HCT116 (cell line): ENCODE results near the gene SHANK1. TPM values are rescaled to one million over a fixed set of nuclear protein-coding genes. Genes with fewer than 3 reads are reported as not detected.

Experiments used
- ATAC-seq: fragments of 200-7000 bp; cut with Tn5 transposase; 2 replicates; pipeline ENCODE4 v1.9.1; 2020; ENCODE audit warnings: mild to moderate bottlenecking, moderate library complexity
- BruUV-seq: library from RNA; stranded (reverse); fragments of 400-500 nt; replicated peaks from 2 replicates; lab custom pipeline; 2021; lab: Mats Ljungman, UMichigan
- CTCF ChIA-PET: fragments of 300-600 bp; sonication (Branson Sonifier 250); formaldehyde crosslinking; loops from one replicate; lab custom pipeline; 2021; ENCODE audit warnings: antibody characterized with exemption; lab: Charles Lee
- POLR2A ChIA-PET: fragments of 300-600, 350-600 bp; sonication (Branson Sonifier 250); formaldehyde crosslinking; loops from one replicate; lab custom pipeline; 2021; ENCODE audit warnings: antibody characterized with exemption; lab: Charles Lee
- RAD21 ChIA-PET, 2 experiments: fragments of 300-600 bp; sonication (Branson Sonifier 250); formaldehyde crosslinking; loops; one replicate each; lab custom pipeline; 2023; ENCODE audit warnings: low total read pairs in 2 of 2; ENCODE audit not compliant: uncharacterized antibody in 2 of 2, unreplicated experiment in 2 of 2, low non-redundant PET in 1 of 2; lab: Charles Lee
- DNase-seq: peaks from one replicate; pipeline ENCODE4 v3.0.0-alpha.2; 2010; ENCODE audit warnings: low read depth, low spot score
- H2AFZ ChIP-seq: fragments of 200-600 bp; shearing (Covaris generic), sonication (generic); 2 replicates; pipeline ENCODE4 v1.6.1; 2017; ENCODE audit warnings: low read depth, mixed run types, mixed read lengths, antibody characterized with exemption, low read length; ENCODE audit not compliant: poor library complexity, severe bottlenecking
- H3K27ac ChIP-seq: 2 replicates; pipeline ENCODE4 v1.5.1; 2012; ENCODE audit warnings: low read depth, low read length
- H3K27me3 ChIP-seq: fragments of 200-600 bp; sonication (generic); 2 replicates; pipeline ENCODE4 v1.6.1; 2016; ENCODE audit warnings: mixed run types, low read length, mixed read lengths; ENCODE audit not compliant: insufficient read depth
- H3K36me3 ChIP-seq, 2 experiments: fragments of 200-500 bp in 1 of 2; fragments of 200-600 bp in 1 of 2; sonication (Bioruptor generic) in 1 of 2; sonication (generic) in 1 of 2; 2 replicates each; pipeline versions ENCODE4 v1.5.1 to v1.6.1; 2014 to 2016; ENCODE audit warnings: low read length in 2 of 2, inconsistent platforms in 1 of 2, mixed read lengths in 1 of 2, mixed run types in 1 of 2; ENCODE audit not compliant: insufficient read depth in 2 of 2, control insufficient read depth in 1 of 2
- H3K4me1 ChIP-seq, 2 experiments: fragments of 200-600 bp in 1 of 2; sonication (generic) in 1 of 2; 2 replicates each; pipeline versions ENCODE4 v1.5.1 to v1.6.1; 2012 to 2017; ENCODE audit warnings: low read length in 2 of 2, inconsistent platforms in 1 of 2, mild to moderate bottlenecking in 1 of 2, mixed read lengths in 1 of 2, mixed run types in 1 of 2, moderate library complexity in 1 of 2; ENCODE audit not compliant: insufficient read depth in 2 of 2, control insufficient read depth in 1 of 2
- H3K4me2 ChIP-seq: fragments of 200-600 bp; sonication (generic); 2 replicates; pipeline ENCODE4 v1.6.1; 2017; ENCODE audit warnings: mixed run types, low read length, mixed read lengths
- H3K4me3 ChIP-seq, 2 experiments: fragments of 200-600 bp in 1 of 2; sonication (generic) in 1 of 2; replicated peaks in 1 of 2; 2 replicates each; pipeline ENCODE4 v1.5.1; 2011 to 2016; ENCODE audit warnings: low read length in 2 of 2, control low read depth in 1 of 2, low read depth in 1 of 2, mild to moderate bottlenecking in 1 of 2, mixed read lengths in 1 of 2, mixed run types in 1 of 2
- H3K79me2 ChIP-seq: fragments of 200-600 bp; sonication (generic); 2 replicates; pipeline ENCODE4 v1.6.1; 2017; ENCODE audit warnings: mild to moderate bottlenecking, mixed run types, low read length, moderate library complexity, mixed read lengths; ENCODE audit not compliant: insufficient read depth
- H3K9ac ChIP-seq: fragments of 200-600 bp; sonication (generic); 2 replicates; pipeline ENCODE4 v1.6.1; 2016; ENCODE audit warnings: low read length, mixed read lengths
- H3K9me2 ChIP-seq: fragments of 200-600 bp; sonication (generic), shearing (Covaris generic); 2 replicates; pipeline ENCODE4 v1.6.1; 2017; ENCODE audit warnings: mixed run types, mild to moderate bottlenecking, moderate library complexity; ENCODE audit not compliant: insufficient read depth
- H3K9me3 ChIP-seq, 2 experiments: fragments of 200-500 bp in 1 of 2; fragments of 200-600 bp in 1 of 2; sonication (Bioruptor generic) in 1 of 2; sonication (generic) in 1 of 2; 2 replicates each; pipeline ENCODE4 v1.6.1; 2014 to 2017; ENCODE audit warnings: low read length in 2 of 2, mixed read lengths in 2 of 2, inconsistent platforms in 1 of 2, low read depth in 1 of 2, mild to moderate bottlenecking in 1 of 2, mixed run types in 1 of 2, moderate library complexity in 1 of 2; ENCODE audit not compliant: control insufficient read depth in 1 of 2, insufficient read depth in 1 of 2
- H4K20me1 ChIP-seq: fragments of 200-600 bp; sonication (generic), shearing (Covaris generic); 2 replicates; pipeline ENCODE4 v1.6.1; 2017; ENCODE audit warnings: mixed run types, mild to moderate bottlenecking, moderate library complexity; ENCODE audit not compliant: insufficient read depth
- CBX3 ChIP-seq: IDR thresholded peaks from 2 replicates; pipeline ENCODE4 v1.6.1; 2012; ENCODE audit warnings: low read depth
- CEBPB ChIP-seq: IDR thresholded peaks from 2 replicates; pipeline ENCODE4 v1.6.1; 2012; ENCODE audit warnings: low read depth
- CTCF ChIP-seq, 3 experiments: fragments of 200-600 bp in 1 of 3; sonication (generic) in 1 of 3; IDR thresholded peaks in 2 of 3; conservative IDR thresholded peaks in 1 of 3; 2 replicates each; pipeline ENCODE4 v1.5.1; 2012 to 2017; ENCODE audit warnings: low read depth in 2 of 3, low read length in 2 of 3, antibody characterized with exemption in 1 of 3, borderline replicate concordance in 1 of 3, control low read depth in 1 of 3, mild to moderate bottlenecking in 1 of 3, mixed read lengths in 1 of 3, mixed run types in 1 of 3, moderate library complexity in 1 of 3; ENCODE audit not compliant: insufficient read depth in 1 of 3
- EGR1 ChIP-seq: IDR thresholded peaks from 2 replicates; pipeline ENCODE4 v1.6.1; 2012; ENCODE audit warnings: low read depth
- EZH2phosphoT487 ChIP-seq: fragments of 200-600 bp; IDR thresholded peaks from 2 replicates; pipeline ENCODE4 v1.6.1; 2018; ENCODE audit warnings: antibody characterized with exemption, borderline replicate concordance
- POLR2AphosphoS5 ChIP-seq: IDR thresholded peaks from 2 replicates; pipeline ENCODE4 v1.6.1; 2011; ENCODE audit warnings: mild to moderate bottlenecking, low read depth, low read length, moderate library complexity
- ZFX ChIP-seq: fragments of 450-650 bp; IDR thresholded peaks from 2 replicates; pipeline ENCODE4 v1.6.1; 2017
- intact Hi-C: fragments of 100-400 bp; cut with micrococcal nuclease; formaldehyde crosslinking; loops from 2 replicates; pipeline ENCODE4 v1.10.0; 2022
- total RNA-seq: library from RNA; stranded (reverse); gene quantifications from one replicate; pipeline ENCODE4 v1.2.1, GENCODE V29; 2021; ENCODE audit not compliant: unreplicated experiment

Gene SHANK1
- total RNA-seq, 1 experiment from 2014 or later: 3.0 TPM

GRCh38 chr19:50639121-50640112 is 80.2 kb downstream of the SHANK1 start, which contains the start of gene SYT3:
SYT3 (minus strand) TSS chr19:50639881; CDS start chr19:50637411, 2,470 bp downstream.
- Histone ChIP-seq H3K9ac (peak within 1 kb of the TSS; percentile 60), H4K20me1 (no peaks in the 10 kb centered on the region), H3K4me2 (peak within 1 kb of the TSS; percentile 98), H3K27me3 (peaks cover 25% of the 10 kb centered on the region; the same call in 1 of the 2 replicates), H3K4me3 (peak within 1 kb of the TSS; percentile 53 to 68), H3K27ac (no peak within 1 kb of the TSS; the same call in 1 of the 2 replicates), H3K36me3 (no peaks in the 10 kb centered on the region), H3K9me2 (no peaks in the 10 kb centered on the region), H3K9me3 (peaks cover 0 to 1% of the 10 kb centered on the region in 2 experiments; a peak in 1 of 4 replicates), H3K79me2 (no peaks in the 10 kb centered on the region), H3K4me1 (peaks cover 8 to 14% of the 10 kb centered on the region in 2 experiments; a peak in 3 of 4 replicates), H2AFZ (peak within 1 kb of the TSS; percentile 90)
- no TSS peak for BruUV-seq
- ATAC-seq: peak; percentile 88
- intact Hi-C loops: no loop called here
- ChIA-PET POLR2A (interaction anchor here (0.7 kb wide), 1 partner anchor 1151 kb away, joined by 3 read pairs; no protein-coding TSS in a partner anchor), CTCF (no interaction called here), RAD21 (interaction anchor here in 1 of 2 experiments (0.7 kb wide), 1 partner anchor 102 kb away, joined by 3 read pairs; no protein-coding TSS in a partner anchor)
- no peak for DNase-seq
- TF ChIP-seq CTCF (IDR thresholded peaks at IDR 0.05 in 2 of 3, conservative IDR thresholded peaks at IDR 0.05 in 1 of 3; ENCODE audit: borderline replicate concordance in 1 of 3, insufficient read depth in 1 of 3, low read depth in 2 of 3, low read length in 2 of 3): no peak
- TF ChIP-seq ZFX: no peak
- no peak for TF ChIP-seq EZH2phosphoT487
- no peak for TF ChIP-seq CBX3
- TF ChIP-seq CEBPB: no peak
- no peak for TF ChIP-seq EGR1
- peak; percentile 45 for TF ChIP-seq POLR2AphosphoS5
